Stromal cell of bone marrow (primary cell): ENCODE data around the gene CHTF18.
"Not testable (repeated sequence)": the region's sequence is repeated elsewhere in the genome, so short reads cannot be mapped to it uniquely, and the experiment has no call there.

Experiments used
- DNase-seq: peaks from one replicate; pipeline ENCODE4 v3.0.0-alpha.2; 2012; ENCODE audit warnings: low read depth

Gene CHTF18

GRCh38 chr16:830871-831570 is 42.6 kb downstream of the CHTF18 start:
- no peak for DNase-seq

GRCh38 chr16:831571-832413 is 43.4 kb downstream of the CHTF18 start:
- no peak for DNase-seq

GRCh38 chr16:832652-833336 is 44.4 kb downstream of the CHTF18 start:
- DNase-seq: no peak

GRCh38 chr16:833411-833810 is 45.0 kb downstream of the CHTF18 start:
- no peak for DNase-seq

GRCh38 chr16:835373-835772 is 47.0 kb downstream of the CHTF18 start:
- no peak for DNase-seq

- DNase-seq: no peak
Observed at GRCh38 chr16:836221-836620, 47.8 kb downstream of the CHTF18 start.

- DNase-seq: not testable (repeated sequence)
Observed at GRCh38 chr16:836822-837221, 48.4 kb downstream of the CHTF18 start.

GRCh38 chr16:838741-839140 is 50.3 kb downstream of the CHTF18 start:
- DNase-seq: no peak

GRCh38 chr16:839643-840408 is 51.4 kb downstream of the CHTF18 start:
- DNase-seq: no peak

- DNase-seq: no peak
Observed at GRCh38 chr16:840561-841454, 52.4 kb downstream of the CHTF18 start.

GRCh38 chr16:841455-842060 is 53.1 kb downstream of the CHTF18 start:
- DNase-seq: no peak

- no peak for DNase-seq
Observed at GRCh38 chr16:842061-842476, 53.6 kb downstream of the CHTF18 start.

GRCh38 chr16:842711-843560 is 54.5 kb downstream of the CHTF18 start:
- DNase-seq: no peak

- DNase-seq: no peak
Observed at GRCh38 chr16:843771-844170, 55.4 kb downstream of the CHTF18 start.

GRCh38 chr16:844638-845350 is 56.4 kb downstream of the CHTF18 start:
- no peak for DNase-seq

- DNase-seq: no peak
Observed at GRCh38 chr16:845351-845745, 56.9 kb downstream of the CHTF18 start.

GRCh38 chr16:847151-847550 is 58.7 kb downstream of the CHTF18 start:
- DNase-seq: no peak
